ENCODE measurements around the gene FGF13.
A peak's percentile ranks its signal among the peaks of the same experiment; 100 is the strongest.

Gene FGF13

DNA sequence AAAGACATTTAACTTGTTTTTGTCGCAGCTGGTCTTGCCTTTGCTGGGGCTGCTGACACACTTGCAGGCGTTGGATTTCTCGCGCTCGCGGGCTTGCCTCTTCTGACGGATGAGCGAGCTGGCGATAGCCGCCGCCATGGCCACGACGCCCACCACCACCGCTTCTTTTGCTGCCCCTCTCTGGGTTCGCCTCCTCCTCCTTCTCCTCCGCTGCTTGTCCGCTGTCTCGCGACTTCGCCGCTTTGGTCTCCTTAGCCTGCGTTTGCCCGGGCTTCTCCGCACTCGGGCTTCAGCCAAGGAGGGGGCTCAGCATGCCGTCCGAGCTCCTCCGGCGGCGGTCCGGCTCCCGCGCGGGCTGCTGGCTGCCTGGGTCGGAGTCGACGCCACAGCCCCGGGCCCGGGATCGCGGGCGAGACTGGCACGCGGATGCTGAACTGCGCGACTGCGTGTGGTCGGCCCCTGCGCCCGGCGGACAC is 613 bp downstream of the FGF13 start:
- Histone ChIP-seq H3K27ac (ENCODE audit: low read depth, low read length) (no peak overlapping the region), H3K27me3 (ENCODE audit: control insufficient read depth in 1 of 2, insufficient read depth in 2 of 2, low read length in 2 of 2) (peaks cover 4 to 5% of the 10 kb centered on the region in 2 donors), H3K9me3 (ENCODE audit: low read length) (no peaks in the 10 kb centered on the region), H3K4me1 (ENCODE audit: insufficient read depth, low read length) (no peaks in the 10 kb centered on the region), H3K4me3 (ENCODE audit: low read depth in 1 of 2, low read length in 2 of 2) (peak overlapping the region; percentile 36 to 60), H3K9ac (ENCODE audit: low read length) (no peak overlapping the region), H3K36me3 (ENCODE audit: insufficient read depth, low read length) (no peaks in the 10 kb centered on the region)

GRCh38 chrX:138709886-138710791 is 1.4 kb downstream of the FGF13 start:
- Histone ChIP-seq H3K4me3 (ENCODE audit: low read depth in 1 of 2, low read length in 2 of 2) (peak overlapping the region; percentile 36 to 60), H3K36me3 (ENCODE audit: insufficient read depth, low read length) (no peaks in the 10 kb centered on the region), H3K9me3 (ENCODE audit: low read length) (no peaks in the 10 kb centered on the region), H3K9ac (ENCODE audit: low read length) (no peak overlapping the region), H3K27me3 (ENCODE audit: control insufficient read depth in 1 of 2, insufficient read depth in 2 of 2, low read length in 2 of 2) (peaks cover 4 to 5% of the 10 kb centered on the region in 2 donors), H3K4me1 (ENCODE audit: insufficient read depth, low read length) (no peaks in the 10 kb centered on the region), H3K27ac (ENCODE audit: low read depth, low read length) (no peak overlapping the region)

- H3K9ac ChIP-seq (ENCODE audit: low read length): no peak overlapping the region
- no peak overlapping the region for H3K27ac ChIP-seq (ENCODE audit: low read depth, low read length)
- H3K9me3 ChIP-seq (ENCODE audit: low read length): no peaks in the 10 kb centered on the region
- no peak overlapping the region for H3K4me3 ChIP-seq (ENCODE audit: low read depth in 1 of 2, low read length in 2 of 2)
- no peaks in the 10 kb centered on the region for H3K36me3 ChIP-seq (ENCODE audit: insufficient read depth, low read length)
- peaks cover 0 to 5% of the 10 kb centered on the region in 2 donors for H3K27me3 ChIP-seq (ENCODE audit: control insufficient read depth in 1 of 2, insufficient read depth in 2 of 2, low read length in 2 of 2)
- H3K4me1 ChIP-seq (ENCODE audit: insufficient read depth, low read length): no peaks in the 10 kb centered on the region
These were observed 3.2 kb downstream of the FGF13 start for GRCh38 chrX:138708268-138708667.

- no peak overlapping the region for H3K4me3 ChIP-seq (ENCODE audit: low read depth in 1 of 2, low read length in 2 of 2)
- no peak overlapping the region for H3K27ac ChIP-seq (ENCODE audit: low read depth, low read length)
- no peak overlapping the region for H3K9ac ChIP-seq (ENCODE audit: low read length)
- no peaks in the 10 kb centered on the region for H3K27me3 ChIP-seq (ENCODE audit: control insufficient read depth in 1 of 2, insufficient read depth in 2 of 2, low read length in 2 of 2)
- no peaks in the 10 kb centered on the region for H3K4me1 ChIP-seq (ENCODE audit: insufficient read depth, low read length)
- H3K36me3 ChIP-seq (ENCODE audit: insufficient read depth, low read length): no peaks in the 10 kb centered on the region
- no peaks in the 10 kb centered on the region for H3K9me3 ChIP-seq (ENCODE audit: low read length)
These were observed 6.9 kb downstream of the FGF13 start for GRCh38 chrX:138704596-138704995.

- Histone ChIP-seq H3K9me3 (ENCODE audit: low read length) (no peaks in the 10 kb centered on the region), H3K27me3 (ENCODE audit: control insufficient read depth in 1 of 2, insufficient read depth in 2 of 2, low read length in 2 of 2) (no peaks in the 10 kb centered on the region), H3K4me1 (ENCODE audit: insufficient read depth, low read length) (no peaks in the 10 kb centered on the region), H3K36me3 (ENCODE audit: insufficient read depth, low read length) (no peaks in the 10 kb centered on the region), H3K4me3 (ENCODE audit: low read depth in 1 of 2, low read length in 2 of 2) (no peak overlapping the region), H3K27ac (ENCODE audit: low read depth, low read length) (no peak overlapping the region), H3K9ac (ENCODE audit: low read length) (no peak overlapping the region)
These were observed 7.4 kb downstream of the FGF13 start for GRCh38 chrX:138704101-138704500.

DNA sequence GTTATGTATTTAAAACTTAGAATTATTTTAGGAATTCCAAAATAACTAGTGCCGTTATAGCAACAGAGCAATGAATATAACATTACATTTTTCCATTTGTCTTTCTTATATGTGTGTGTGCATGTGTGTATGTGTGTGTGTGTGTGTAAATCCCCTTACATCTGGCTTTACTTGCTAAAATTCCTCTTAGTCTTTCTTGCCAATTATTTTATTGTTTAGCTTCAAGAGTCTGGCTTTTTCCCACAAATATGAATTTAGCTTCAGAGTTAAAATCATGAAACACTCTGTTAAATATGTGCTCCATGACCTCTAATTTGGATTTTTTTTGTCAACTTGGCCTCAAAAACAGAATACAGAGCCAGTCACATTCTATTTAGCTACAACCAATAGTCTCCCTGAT is 18.9 kb downstream of the FGF13 start:
- no peaks in the 10 kb centered on the region for H3K36me3 ChIP-seq (ENCODE audit: insufficient read depth, low read length)
- H3K9me3 ChIP-seq (ENCODE audit: low read length): no peaks in the 10 kb centered on the region
- no peak overlapping the region for H3K4me3 ChIP-seq (ENCODE audit: low read depth in 1 of 2, low read length in 2 of 2)
- H3K27me3 ChIP-seq (ENCODE audit: control insufficient read depth in 1 of 2, insufficient read depth in 2 of 2, low read length in 2 of 2): no peaks in the 10 kb centered on the region
- no peak overlapping the region for H3K27ac ChIP-seq (ENCODE audit: low read depth, low read length)
- no peaks in the 10 kb centered on the region for H3K4me1 ChIP-seq (ENCODE audit: insufficient read depth, low read length)
- H3K9ac ChIP-seq (ENCODE audit: low read length): no peak overlapping the region

GRCh38 chrX:138691186-138691585 is 20.3 kb downstream of the FGF13 start:
- Histone ChIP-seq H3K4me1 (ENCODE audit: insufficient read depth, low read length) (no peaks in the 10 kb centered on the region), H3K9ac (ENCODE audit: low read length) (no peak overlapping the region), H3K4me3 (ENCODE audit: low read depth in 1 of 2, low read length in 2 of 2) (no peak overlapping the region), H3K27me3 (ENCODE audit: control insufficient read depth in 1 of 2, insufficient read depth in 2 of 2, low read length in 2 of 2) (no peaks in the 10 kb centered on the region), H3K36me3 (ENCODE audit: insufficient read depth, low read length) (no peaks in the 10 kb centered on the region), H3K27ac (ENCODE audit: low read depth, low read length) (no peak overlapping the region), H3K9me3 (ENCODE audit: low read length) (no peaks in the 10 kb centered on the region)

DNA sequence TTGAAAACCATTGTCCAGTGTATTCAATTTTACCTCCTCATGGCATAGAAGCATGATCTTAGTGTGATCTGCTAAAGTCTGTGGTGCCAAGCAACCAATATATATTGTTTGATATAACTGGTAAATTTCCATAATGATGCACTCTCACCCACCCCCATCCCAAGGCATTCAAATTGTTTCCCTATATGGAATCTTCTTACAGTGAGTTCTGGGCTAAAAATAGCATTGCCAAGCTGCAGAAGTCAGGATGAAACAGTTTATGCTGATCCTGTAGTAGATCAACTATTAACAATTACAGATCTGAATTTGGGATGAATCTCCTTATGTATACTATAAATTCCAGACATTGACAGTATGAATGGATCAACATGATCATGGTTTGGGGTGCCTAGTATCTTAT is 20.9 kb downstream of the FGF13 start:
- no peaks in the 10 kb centered on the region for H3K9me3 ChIP-seq (ENCODE audit: low read length)
- H3K27me3 ChIP-seq (ENCODE audit: control insufficient read depth in 1 of 2, insufficient read depth in 2 of 2, low read length in 2 of 2): no peaks in the 10 kb centered on the region
- H3K27ac ChIP-seq (ENCODE audit: low read depth, low read length): no peak overlapping the region
- H3K4me3 ChIP-seq (ENCODE audit: low read depth in 1 of 2, low read length in 2 of 2): no peak overlapping the region
- no peak overlapping the region for H3K9ac ChIP-seq (ENCODE audit: low read length)
- no peaks in the 10 kb centered on the region for H3K4me1 ChIP-seq (ENCODE audit: insufficient read depth, low read length)
- no peaks in the 10 kb centered on the region for H3K36me3 ChIP-seq (ENCODE audit: insufficient read depth, low read length)

DNA sequence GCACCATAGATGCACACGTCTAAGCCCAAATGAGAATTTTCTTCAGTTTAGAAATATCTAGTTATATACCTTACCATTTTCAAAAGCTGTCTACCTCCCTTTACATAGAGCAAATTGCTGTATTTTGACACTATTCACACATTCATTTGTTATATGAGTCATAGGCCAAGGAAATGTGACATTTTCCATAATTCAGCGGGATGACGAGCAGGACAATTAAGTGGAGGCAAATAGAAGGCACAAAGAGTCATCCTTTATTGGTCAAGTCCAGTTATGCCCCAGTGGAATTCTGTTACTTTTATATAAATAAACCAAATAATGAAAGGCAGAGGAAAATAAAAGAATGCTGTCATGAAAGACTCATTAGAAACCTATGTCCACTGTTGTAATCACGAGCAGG is 27.9 kb downstream of the FGF13 start:
- Histone ChIP-seq H3K36me3 (ENCODE audit: insufficient read depth, low read length) (no peaks in the 10 kb centered on the region), H3K9ac (ENCODE audit: low read length) (no peak overlapping the region), H3K4me1 (ENCODE audit: insufficient read depth, low read length) (no peaks in the 10 kb centered on the region), H3K27me3 (ENCODE audit: control insufficient read depth in 1 of 2, insufficient read depth in 2 of 2, low read length in 2 of 2) (no peaks in the 10 kb centered on the region), H3K4me3 (ENCODE audit: low read depth in 1 of 2, low read length in 2 of 2) (no peak overlapping the region), H3K27ac (ENCODE audit: low read depth, low read length) (no peak overlapping the region), H3K9me3 (ENCODE audit: low read length) (no peaks in the 10 kb centered on the region)

DNA sequence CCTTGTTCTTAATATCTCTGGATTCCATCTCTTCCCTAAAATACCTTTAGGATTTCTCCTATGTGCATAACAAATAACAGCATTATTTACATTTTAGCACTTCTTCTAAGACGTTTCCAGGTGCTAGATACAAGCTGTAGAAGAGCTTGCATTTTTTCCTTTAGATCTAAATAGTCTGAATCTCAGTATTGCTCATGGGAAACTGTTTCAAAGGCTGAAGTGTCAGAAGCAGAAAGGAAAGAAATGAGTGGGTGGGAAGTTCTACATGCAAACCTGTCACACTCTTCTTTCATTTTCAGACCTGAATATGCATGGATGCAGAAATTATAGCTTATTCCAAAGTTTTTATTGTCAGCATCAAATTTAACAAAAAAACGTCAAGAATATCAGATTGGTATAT is 41.8 kb downstream of the FGF13 start:
- no peak overlapping the region for H3K9ac ChIP-seq (ENCODE audit: low read length)
- H3K4me3 ChIP-seq (ENCODE audit: low read depth in 1 of 2, low read length in 2 of 2): no peak overlapping the region
- no peaks in the 10 kb centered on the region for H3K4me1 ChIP-seq (ENCODE audit: insufficient read depth, low read length)
- H3K36me3 ChIP-seq (ENCODE audit: insufficient read depth, low read length): no peaks in the 10 kb centered on the region
- no peak overlapping the region for H3K27ac ChIP-seq (ENCODE audit: low read depth, low read length)
- no peaks in the 10 kb centered on the region for H3K9me3 ChIP-seq (ENCODE audit: low read length)
- no peaks in the 10 kb centered on the region for H3K27me3 ChIP-seq (ENCODE audit: control insufficient read depth in 1 of 2, insufficient read depth in 2 of 2, low read length in 2 of 2)

DNA sequence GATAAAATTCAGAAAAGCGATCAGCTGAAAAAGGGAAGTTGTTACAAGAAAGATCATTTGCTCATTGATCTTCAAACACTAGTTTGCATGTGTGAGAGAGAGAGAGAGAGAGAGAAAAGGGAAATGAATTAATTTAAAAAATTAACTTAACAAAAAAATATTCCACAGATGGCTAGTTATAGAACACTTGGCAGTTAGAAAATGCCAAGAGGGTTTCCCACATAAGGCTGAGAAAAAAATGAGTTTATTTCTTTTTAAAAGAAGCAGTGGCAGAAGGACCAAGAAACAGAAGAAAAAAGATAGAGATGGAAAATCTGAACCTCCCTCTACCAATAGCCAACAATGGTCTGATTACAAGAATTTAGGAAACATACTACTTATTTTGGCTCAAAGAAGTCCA is 47.1 kb downstream of the FGF13 start:
- no peak overlapping the region for H3K27ac ChIP-seq (ENCODE audit: low read depth, low read length)
- no peaks in the 10 kb centered on the region for H3K36me3 ChIP-seq (ENCODE audit: insufficient read depth, low read length)
- H3K9ac ChIP-seq (ENCODE audit: low read length): no peak overlapping the region
- H3K4me1 ChIP-seq (ENCODE audit: insufficient read depth, low read length): no peaks in the 10 kb centered on the region
- no peaks in the 10 kb centered on the region for H3K9me3 ChIP-seq (ENCODE audit: low read length)
- H3K27me3 ChIP-seq (ENCODE audit: control insufficient read depth in 1 of 2, insufficient read depth in 2 of 2, low read length in 2 of 2): no peaks in the 10 kb centered on the region
- no peak overlapping the region for H3K4me3 ChIP-seq (ENCODE audit: low read depth in 1 of 2, low read length in 2 of 2)

- Histone ChIP-seq H3K9me3 (ENCODE audit: low read length) (no peaks in the 10 kb centered on the region), H3K27me3 (ENCODE audit: control insufficient read depth in 1 of 2, insufficient read depth in 2 of 2, low read length in 2 of 2) (no peaks in the 10 kb centered on the region), H3K4me3 (ENCODE audit: low read depth in 1 of 2, low read length in 2 of 2) (no peak overlapping the region), H3K4me1 (ENCODE audit: insufficient read depth, low read length) (no peaks in the 10 kb centered on the region), H3K9ac (ENCODE audit: low read length) (no peak overlapping the region), H3K36me3 (ENCODE audit: insufficient read depth, low read length) (no peaks in the 10 kb centered on the region), H3K27ac (ENCODE audit: low read depth, low read length) (no peak overlapping the region)
These were observed 47.5 kb downstream of the FGF13 start for GRCh38 chrX:138664016-138664415.

All from muscle layer of colon (tissue), 2 donors.